GM18868 (cell line): Measurements from ENCODE around the gene GPRIN1.
"Not testable (repeated sequence)": the region's sequence is repeated elsewhere in the genome, so short reads cannot be mapped to it uniquely, and the experiment has no call there.

Experiments used
- ATAC-seq: cut with Tn5 transposase; IDR thresholded peaks from one replicate; pipeline ENCODE4 v1.9.1; 2021; ENCODE audit warnings: mild to moderate bottlenecking, moderate library complexity; ENCODE audit not compliant: unreplicated experiment

GPRIN1 gene

GRCh38 chr5:176575488-176576422 lies 34.2 kb downstream of the GPRIN1 start:
- ATAC-seq, result no peak

GRCh38 chr5:176575066-176575465 lies 34.9 kb downstream of the GPRIN1 start:
- no peak for ATAC-seq

DNA sequence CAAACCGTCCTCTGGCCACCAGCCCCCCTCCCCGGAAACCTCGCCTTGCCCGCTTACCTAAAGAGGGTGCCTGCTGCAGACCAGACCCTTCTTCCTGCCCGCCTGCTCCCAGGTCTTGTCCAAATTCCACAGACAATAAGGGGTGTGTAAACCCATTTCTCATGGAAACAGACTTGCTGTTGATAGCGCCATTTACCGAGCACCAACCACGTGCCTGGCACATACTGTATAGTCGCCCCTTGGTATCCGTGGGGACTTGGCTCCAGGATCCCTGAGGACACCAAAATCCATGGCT lies 35.7 kb downstream of the GPRIN1 start:
- ATAC-seq, result no peak

GRCh38 chr5:176573564-176574296 lies 36.2 kb downstream of the GPRIN1 start:
- peak; percentile 63 for ATAC-seq

DNA sequence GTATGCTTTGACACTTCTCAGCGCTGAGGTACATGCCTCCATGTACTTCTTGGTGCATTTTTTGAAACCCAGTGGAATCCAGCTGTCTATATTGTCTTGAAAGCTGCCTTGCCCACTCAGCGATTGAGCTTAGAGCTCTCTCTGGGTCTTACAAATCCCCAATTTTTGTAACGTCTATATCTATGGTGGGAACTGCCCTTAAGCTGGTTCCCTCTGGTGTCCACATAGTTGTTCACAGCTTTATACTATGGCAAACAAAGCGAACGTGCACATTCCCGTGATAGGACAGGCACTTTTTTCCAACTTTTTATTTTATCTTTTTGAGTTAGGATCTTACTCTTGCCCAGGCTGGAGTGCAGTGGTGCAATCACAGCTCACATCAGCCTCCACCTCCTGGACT lies 39.9 kb downstream of the GPRIN1 start:
- ATAC-seq, result no peak

DNA sequence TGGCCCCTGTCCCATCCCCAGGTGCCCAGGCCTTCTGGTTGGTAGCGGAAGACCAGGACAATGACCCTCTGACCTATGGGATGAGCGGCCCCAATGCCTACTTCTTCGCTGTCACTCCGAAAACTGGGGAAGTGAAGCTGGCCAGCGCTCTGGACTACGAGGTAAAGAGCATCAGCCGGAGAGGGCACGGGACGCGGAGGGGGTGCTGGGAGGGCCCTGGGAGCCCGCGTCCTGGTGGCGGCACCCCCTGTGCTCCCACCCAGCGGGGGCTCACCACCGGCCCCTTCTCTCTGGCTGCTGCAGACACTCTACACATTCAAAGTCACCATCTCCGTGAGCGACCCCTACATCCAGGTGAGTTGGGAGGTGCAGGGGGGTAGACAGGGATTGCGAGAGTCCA lies 41.3 kb downstream of the GPRIN1 start:
- ATAC-seq, result no peak

DNA sequence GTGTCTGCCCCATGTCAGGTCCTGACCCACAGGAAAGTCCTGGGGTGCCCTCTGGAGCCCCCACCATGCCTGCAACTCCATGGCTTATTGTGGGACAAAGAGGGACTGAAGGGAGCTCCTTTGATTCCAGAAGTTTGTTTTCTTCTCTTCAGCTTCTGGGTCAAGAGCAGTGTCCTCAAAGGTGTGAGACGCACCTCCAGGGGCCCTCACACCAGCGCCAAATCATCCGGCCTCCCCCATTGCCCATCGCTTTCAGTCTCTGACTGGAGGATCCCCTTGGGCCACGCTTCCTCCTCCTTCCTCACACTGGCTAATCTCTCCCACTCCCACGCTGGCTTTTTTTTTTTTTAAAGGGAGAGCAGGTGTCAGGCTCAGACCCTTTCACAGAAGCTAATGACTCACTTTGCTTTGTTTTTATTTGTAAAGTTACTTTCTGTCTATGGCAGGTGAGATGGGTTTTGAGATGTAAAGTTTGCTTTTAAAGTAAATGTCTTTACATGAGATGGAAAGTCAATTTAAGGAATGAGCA lies 44.1 kb downstream of the GPRIN1 start:
- no peak for ATAC-seq

- no peak for ATAC-seq
Measured at GRCh38 chr5:176564002-176564401, 46.0 kb downstream of the GPRIN1 start.

DNA sequence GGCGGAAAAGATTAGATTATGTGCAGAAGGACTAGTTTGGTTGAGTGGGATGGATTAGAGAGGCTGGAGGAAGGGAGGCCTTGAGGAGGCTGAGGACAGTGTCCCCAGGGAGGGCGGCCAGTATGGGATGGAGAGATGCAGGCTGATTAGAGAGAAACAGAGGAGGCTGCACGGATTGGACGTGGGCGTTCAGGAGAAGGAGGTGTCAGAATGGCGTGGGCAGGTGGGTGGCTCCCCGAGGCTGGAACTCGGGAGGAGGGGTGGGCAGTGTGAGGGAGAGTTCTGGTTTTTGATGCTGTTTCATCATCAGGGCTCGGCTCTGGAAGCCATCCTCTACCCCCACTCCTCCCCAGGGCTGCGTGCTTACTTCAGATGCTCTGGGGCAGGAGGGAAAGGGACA lies 47.8 kb downstream of the GPRIN1 start:
- ATAC-seq, result no peak

- no peak for ATAC-seq
Measured at GRCh38 chr5:176561259-176561658, 48.7 kb downstream of the GPRIN1 start.

DNA sequence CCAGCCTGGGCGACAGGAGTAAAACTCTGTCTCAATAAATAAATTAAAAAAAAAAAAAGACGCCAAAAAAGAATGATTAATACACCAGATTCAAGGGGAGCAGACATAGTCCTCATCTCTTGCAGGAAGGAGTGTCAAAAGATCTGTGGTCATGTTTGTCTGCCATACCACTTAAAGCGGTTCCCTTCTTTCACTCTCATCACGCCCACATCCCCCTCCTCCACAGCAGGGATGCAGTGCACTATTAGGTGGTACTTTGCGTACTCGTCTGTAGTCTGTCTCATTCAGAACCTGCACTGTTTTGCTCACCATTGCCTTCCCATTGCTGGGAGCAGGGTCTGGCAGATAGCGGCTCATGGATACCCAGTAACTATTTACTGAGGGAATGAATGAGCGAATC lies 49.6 kb downstream of the GPRIN1 start:
- ATAC-seq, result no peak

- ATAC-seq, result no peak
Measured at GRCh38 chr5:176559683-176560082, 50.3 kb downstream of the GPRIN1 start.

DNA sequence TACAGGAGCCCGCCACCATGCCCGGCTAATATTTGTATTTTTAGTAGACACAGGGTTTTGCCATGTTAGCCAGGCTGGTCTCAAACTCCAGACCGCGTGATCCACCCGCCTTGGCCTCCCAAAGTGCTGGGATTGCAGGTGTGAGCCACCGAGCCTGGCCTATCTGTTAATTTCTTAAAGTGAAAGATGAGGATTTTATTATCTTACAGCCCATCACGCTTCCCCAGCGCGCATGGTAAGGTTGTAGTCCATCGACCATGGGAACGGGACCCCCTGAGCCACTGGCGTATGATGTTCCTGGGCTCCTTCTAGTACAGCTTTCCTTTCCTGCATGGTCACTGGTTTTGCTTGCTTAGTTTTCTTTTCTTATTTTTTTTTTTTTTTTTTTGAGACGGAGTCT lies 52.1 kb downstream of the GPRIN1 start:
- no peak for ATAC-seq

GRCh38 chr5:176553260-176554085 lies 56.5 kb downstream of the GPRIN1 start:
- no peak for ATAC-seq

- no peak for ATAC-seq
Measured at GRCh38 chr5:176552332-176552869, 57.6 kb downstream of the GPRIN1 start.

DNA sequence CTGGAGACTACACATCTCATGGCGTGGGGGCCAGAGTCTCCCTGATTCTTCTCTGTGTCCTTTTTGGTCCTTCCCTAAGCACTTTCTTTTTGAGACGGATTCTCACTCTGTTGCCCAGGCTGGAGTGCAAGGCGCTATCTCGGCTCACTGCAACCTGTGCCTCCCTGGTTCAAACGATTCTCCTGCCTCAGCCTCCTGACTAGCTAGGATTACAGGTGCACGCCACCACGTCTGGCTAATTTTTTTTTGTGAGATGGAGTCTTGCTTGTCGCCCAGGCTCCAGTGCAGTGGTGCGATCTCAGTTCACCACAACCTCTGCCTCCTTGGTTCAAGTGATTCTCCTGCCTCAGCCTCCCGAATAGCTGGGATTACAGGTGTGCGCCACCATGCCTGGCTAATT lies 59.0 kb downstream of the GPRIN1 start:
- not testable (repeated sequence) for ATAC-seq

DNA sequence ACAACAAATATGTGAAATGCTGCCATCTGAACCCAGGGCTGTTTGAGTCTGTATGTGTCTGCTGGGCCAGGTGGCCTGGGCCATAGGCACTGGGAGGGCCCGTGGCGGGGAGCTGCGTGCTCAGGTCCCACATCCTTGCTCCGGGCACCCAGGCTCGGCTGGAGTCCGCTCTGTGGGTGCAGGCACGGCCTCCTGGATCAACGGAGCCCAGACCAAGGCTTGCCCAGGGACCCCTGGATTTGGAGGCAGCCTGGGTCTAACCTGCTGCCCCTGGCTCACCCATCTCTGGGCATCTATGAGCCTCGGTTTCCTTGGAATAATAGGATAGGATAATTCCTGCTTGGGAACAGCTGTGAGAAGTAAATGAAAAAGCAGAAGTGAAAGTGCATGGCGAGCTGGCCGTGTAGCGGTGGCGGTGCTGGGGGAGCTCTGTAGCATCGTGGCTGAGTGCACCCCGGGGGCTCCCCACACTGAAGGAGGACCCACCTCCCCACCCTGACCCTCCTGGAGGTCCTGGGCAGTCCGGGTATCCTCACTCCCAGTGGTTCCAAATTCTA lies 59.6 kb downstream of the GPRIN1 start:
- peak; percentile 59 for ATAC-seq

GRCh38 chr5:176549871-176550270 lies 60.1 kb downstream of the GPRIN1 start:
- ATAC-seq, result no peak

DNA sequence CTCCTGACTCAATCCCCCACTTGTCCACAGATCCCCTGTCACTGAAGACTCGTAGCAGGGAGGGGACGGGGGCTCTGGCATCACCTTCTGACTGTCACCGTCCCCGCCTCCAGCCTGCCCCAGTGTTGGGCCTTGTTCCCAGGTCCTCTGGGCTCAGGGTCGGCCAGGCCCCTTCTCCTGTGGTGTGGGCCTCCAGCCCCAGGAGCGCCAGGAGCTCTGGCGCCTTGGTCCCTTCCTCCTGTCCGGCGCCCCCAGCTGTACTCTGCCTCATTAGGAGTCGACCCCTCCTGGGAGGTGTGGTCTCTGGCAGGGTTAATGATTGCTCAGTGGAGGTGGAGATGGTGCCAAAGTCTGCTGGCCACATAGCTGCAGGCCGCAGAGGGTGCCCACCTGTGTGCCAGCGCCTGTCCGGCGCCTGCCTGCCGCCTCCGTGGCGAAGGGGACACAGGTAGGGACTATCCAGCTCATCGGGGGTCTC lies 61.0 kb downstream of the GPRIN1 start, which contains the start of gene CDHR2:
TSS of gene CDHR2 (plus strand) at position 376 of the 478 bp plus-strand sequence. CDS start 16,011 bp downstream, outside the sequence.
- no peak for ATAC-seq

- ATAC-seq, result no peak
Measured at GRCh38 chr5:176547802-176548201, 62.2 kb downstream of the GPRIN1 start.
